CD4-positive, alpha-beta T cell (primary cell): Measurements from ENCODE around the gene PSME3. TPM values are rescaled to one million over a fixed set of nuclear protein-coding genes. Genes with fewer than 3 reads are reported as not detected.

Experiments
- ATAC-seq: fragments of 200-7000 bp; cut with Tn5 transposase; one replicate; pipeline ENCODE4 v1.10.0; 2022; ENCODE audit warnings: mild to moderate bottlenecking; ENCODE audit not compliant: poor library complexity
- CTCF ChIA-PET: fragments of 350-600 bp; sonication (Branson Sonifier 250); formaldehyde crosslinking; loops from one replicate; lab custom pipeline; 2021; ENCODE audit warnings: antibody characterized with exemption, inconsistent platforms; lab: Charles Lee
- POLR2A ChIA-PET: fragments of 350-600 bp; sonication (Branson Sonifier 250); formaldehyde crosslinking; loops from one replicate; lab custom pipeline; 2021; ENCODE audit warnings: antibody characterized with exemption, inconsistent platforms; lab: Charles Lee
- DNase-seq, 14 experiments: peaks; one replicate each; pipeline ENCODE4 v3.0.0-alpha.2; 2013 to 2020; ENCODE audit warnings: mixed read lengths in 2 of 14
- H3K27ac ChIP-seq, 2 donors: one replicate each; pipeline versions ENCODE4 v1.5.1 to v1.7.0; 2013; ENCODE audit warnings: low read length in 2 of 2, low read depth in 1 of 2, mild to moderate bottlenecking in 1 of 2
- H3K27me3 ChIP-seq, 2 experiments: 1 replicate in 1 of 2; 2 replicates in 1 of 2; pipeline versions ENCODE4 v1.6.1 to v1.7.0; 2013; ENCODE audit warnings: low read length in 2 of 2, control low read depth in 1 of 2, mild to moderate bottlenecking in 1 of 2, moderate library complexity in 1 of 2; ENCODE audit not compliant: insufficient read depth in 2 of 2, control insufficient read depth in 1 of 2
- H3K36me3 ChIP-seq: one replicate; pipeline ENCODE4 v1.6.1; 2013; ENCODE audit warnings: low read length, control low read depth; ENCODE audit not compliant: insufficient read depth
- H3K4me1 ChIP-seq: one replicate; pipeline ENCODE4 v1.6.1; 2013; ENCODE audit warnings: low read length, control low read depth; ENCODE audit not compliant: insufficient read depth
- H3K4me3 ChIP-seq: one replicate; pipeline ENCODE4 v1.5.1; 2013; ENCODE audit warnings: mild to moderate bottlenecking, low read length, moderate library complexity
- H3K9me3 ChIP-seq, 2 experiments: 1 replicate in 1 of 2; 2 replicates in 1 of 2; pipeline versions ENCODE4 v1.6.1 to v1.7.0; 2013; ENCODE audit warnings: low read length in 2 of 2, mild to moderate bottlenecking in 2 of 2, control low read depth in 1 of 2, moderate library complexity in 1 of 2; ENCODE audit not compliant: control insufficient read depth in 1 of 2, insufficient read depth in 1 of 2
- H3K27ac Mint-ChIP-seq: one replicate; pipeline ENCODE4 v1.8.0; 2020; ENCODE audit warnings: mixed read lengths
- H3K27me3 Mint-ChIP-seq: one replicate; pipeline ENCODE4 v1.8.0; 2021; ENCODE audit warnings: mixed read lengths
- H3K36me3 Mint-ChIP-seq: one replicate; pipeline ENCODE4 v1.8.0; 2021; ENCODE audit warnings: low read depth, mixed read lengths
- H3K4me1 Mint-ChIP-seq: one replicate; pipeline ENCODE4 v1.8.0; 2021; ENCODE audit warnings: low read depth, mixed read lengths
- H3K4me3 Mint-ChIP-seq: one replicate; pipeline ENCODE4 v1.8.0; 2020; ENCODE audit warnings: mild to moderate bottlenecking, mixed read lengths
- H3K9me3 Mint-ChIP-seq: one replicate; pipeline ENCODE4 v1.8.0; 2020; ENCODE audit warnings: mixed read lengths
- CTCF ChIP-seq: fragments of 200-600 bp; IDR thresholded peaks from one replicate; pipeline ENCODE4 v1.8.0; 2022; ENCODE audit warnings: antibody characterized with exemption, mild to moderate bottlenecking
- intact Hi-C, 2 experiments: fragments of 100-400 bp; cut with DNase I in 1 of 2; cut with micrococcal nuclease in 1 of 2; formaldehyde crosslinking; loops; one replicate each; pipeline versions ENCODE4 v1.15.1 to v1.9.0; 2023 to 2025; cut with DNase I, micrococcal nuclease
- total RNA-seq, 174 experiments: library from RNA in 2 of 174; stranded (reverse) in 2 of 174; gene quantifications; one replicate each; pipeline ENCODE4 v1.2.3 and lab custom pipeline; 2021 to 2026

PSME3 gene
- total RNA-seq, 2 experiments from 2014 or later = 62.1 to 62.5 TPM

- Histone ChIP-seq H3K9me3 (no peaks in the 10 kb centered on the region), H3K27ac (no peak overlapping the region), H3K27me3 (peaks cover 0 to 2% of the 10 kb centered on the region in 2 experiments), H3K4me3 (no peak overlapping the region), H3K36me3 (no peaks in the 10 kb centered on the region), H3K4me1 (no peaks in the 10 kb centered on the region)
- Mint-ChIP-seq H3K4me3 (no peak overlapping the region), H3K27me3 (no peaks in the 10 kb centered on the region), H3K9me3 (no peaks in the 10 kb centered on the region), H3K36me3 (no peaks in the 10 kb centered on the region), H3K27ac (no peak overlapping the region), H3K4me1 (no peaks in the 10 kb centered on the region)
- DNase-seq (no peak), ATAC-seq (no peak)
- no peak for TF ChIP-seq CTCF
- intact Hi-C loops = no loop called here
- POLR2A ChIA-PET = no interaction called here
- CTCF ChIA-PET = no interaction called here
These were observed 19.2 kb downstream of the PSME3 start for GRCh38 chr17:42852351-42852750.

- H3K36me3 ChIP-seq = no peaks in the 10 kb centered on the region
- no peak overlapping the region for H3K4me3 ChIP-seq
- H3K4me1 ChIP-seq = no peaks in the 10 kb centered on the region
- H3K27ac Mint-ChIP-seq = no peak overlapping the region
- H3K4me3 Mint-ChIP-seq = no peak overlapping the region
- intact Hi-C loops = no loop called here
- DNase-seq = no peak
- no peaks in the 10 kb centered on the region for H3K9me3 ChIP-seq
- no peaks in the 10 kb centered on the region for H3K9me3 Mint-ChIP-seq
- no peaks in the 10 kb centered on the region for H3K36me3 Mint-ChIP-seq
- H3K4me1 Mint-ChIP-seq = no peaks in the 10 kb centered on the region
- ChIA-PET POLR2A (no interaction called here), CTCF (no interaction called here)
- no peak for TF ChIP-seq CTCF
- H3K27me3 Mint-ChIP-seq = no peaks in the 10 kb centered on the region
- no peak for ATAC-seq
- H3K27me3 ChIP-seq = peaks cover 0 to 2% of the 10 kb centered on the region in 2 experiments
- no peak overlapping the region for H3K27ac ChIP-seq
These were observed 19.8 kb downstream of the PSME3 start for GRCh38 chr17:42853004-42853403.

- Mint-ChIP-seq H3K4me3 (no peak overlapping the region), H3K36me3 (no peaks in the 10 kb centered on the region), H3K9me3 (no peaks in the 10 kb centered on the region), H3K4me1 (no peaks in the 10 kb centered on the region), H3K27ac (no peak overlapping the region), H3K27me3 (no peaks in the 10 kb centered on the region)
- Histone ChIP-seq H3K36me3 (no peaks in the 10 kb centered on the region), H3K27ac (no peak overlapping the region), H3K9me3 (no peaks in the 10 kb centered on the region), H3K27me3 (peaks cover 0 to 2% of the 10 kb centered on the region in 2 experiments), H3K4me1 (no peaks in the 10 kb centered on the region), H3K4me3 (no peak overlapping the region)
- intact Hi-C loops = no loop called here
- ChIA-PET POLR2A (no interaction called here), CTCF (no interaction called here)
- DNase-seq (no peak), ATAC-seq (no peak)
- no peak for TF ChIP-seq CTCF
These were observed 20.4 kb downstream of the PSME3 start for GRCh38 chr17:42853597-42853967.
